CD4-positive, alpha-beta T cell treated with Interleukin-6 at 100 ng/mL for 8 hours (primary cell): ENCODE results near the gene NINJ2.
"Not testable (repeated sequence)": the region's sequence is repeated elsewhere in the genome, so short reads cannot be mapped to it uniquely, and the experiment has no call there.

Source experiments
- DNase-seq: peaks from one replicate; pipeline ENCODE4 v3.0.0-alpha.2; 2020; ENCODE audit warnings: mixed read lengths, low spot score

NINJ2 gene

GRCh38 chr12:586318-587071 is 76.8 kb downstream of the NINJ2 start:
- DNase-seq: no peak

- no peak for DNase-seq
These were observed 77.9 kb downstream of the NINJ2 start for GRCh38 chr12:585062-586061.

GRCh38 chr12:583251-583869 is 79.9 kb downstream of the NINJ2 start:
- DNase-seq: no peak

- no peak for DNase-seq
These were observed 81.5 kb downstream of the NINJ2 start for GRCh38 chr12:581746-582145.

- no peak for DNase-seq
These were observed 81.9 kb downstream of the NINJ2 start for GRCh38 chr12:581321-581720.

- DNase-seq: no peak
These were observed 82.4 kb downstream of the NINJ2 start for GRCh38 chr12:580813-581212.

- DNase-seq: no peak
These were observed 83.7 kb downstream of the NINJ2 start for GRCh38 chr12:579420-580110.

- DNase-seq: no peak
These were observed 84.4 kb downstream of the NINJ2 start for GRCh38 chr12:578748-579419.

GRCh38 chr12:577994-578747 is 85.1 kb downstream of the NINJ2 start:
- not testable (repeated sequence) for DNase-seq

GRCh38 chr12:576615-577110 is 86.6 kb downstream of the NINJ2 start:
- DNase-seq: no peak

- DNase-seq: peak; percentile 80
These were observed 87.2 kb downstream of the NINJ2 start for GRCh38 chr12:575948-576614.

GRCh38 chr12:575129-575502 is 88.1 kb downstream of the NINJ2 start:
- no peak for DNase-seq

- DNase-seq: no peak
These were observed 88.6 kb downstream of the NINJ2 start for GRCh38 chr12:574475-575128.

- no peak for DNase-seq
These were observed 90.0 kb downstream of the NINJ2 start for GRCh38 chr12:573232-573631.

- no peak for DNase-seq
These were observed 90.7 kb downstream of the NINJ2 start for GRCh38 chr12:572532-572899.

GRCh38 chr12:571795-572531 is 91.3 kb downstream of the NINJ2 start:
- no peak for DNase-seq

- DNase-seq: no peak
These were observed 92.1 kb downstream of the NINJ2 start for GRCh38 chr12:570921-571794.

GRCh38 chr12:570435-570920 is 92.8 kb downstream of the NINJ2 start:
- DNase-seq: no peak
